ENCODE results near the gene LIPG. TPM values are rescaled to one million over a fixed set of nuclear protein-coding genes. Genes with fewer than 3 reads are reported as not detected.

LIPG gene
- total and polyA plus RNA-seq, 8 donors = 0.39 to 8.2 (median 1.1) TPM

DNA sequence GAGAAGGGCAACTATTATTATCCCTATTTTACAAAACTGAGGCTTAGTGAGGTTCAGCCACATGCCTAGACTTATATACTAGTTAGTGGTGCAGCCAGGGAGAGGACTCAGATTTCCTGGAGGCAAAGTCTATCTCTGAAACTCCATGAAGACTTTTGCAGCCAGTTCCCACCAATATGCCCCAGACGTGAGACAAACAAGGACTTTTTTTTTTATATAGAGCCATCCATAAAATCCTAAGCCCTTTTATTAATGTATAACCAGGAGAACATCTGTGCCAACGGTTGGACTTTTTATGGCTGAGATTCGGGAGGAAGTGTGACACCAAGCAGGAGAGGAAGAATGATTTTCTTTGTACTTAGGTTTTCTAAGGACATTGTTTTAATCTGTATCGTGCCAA lies 29.9 kb downstream of the LIPG start:
- DNase-seq = no peak
- no peak overlapping the region for H3K4me3 ChIP-seq
- H3K36me3 ChIP-seq = no peaks in the 10 kb centered on the region
- no peaks in the 10 kb centered on the region for H3K27me3 ChIP-seq
- no peaks in the 10 kb centered on the region for H3K9me3 ChIP-seq
- TF ChIP-seq, protein P1, sequence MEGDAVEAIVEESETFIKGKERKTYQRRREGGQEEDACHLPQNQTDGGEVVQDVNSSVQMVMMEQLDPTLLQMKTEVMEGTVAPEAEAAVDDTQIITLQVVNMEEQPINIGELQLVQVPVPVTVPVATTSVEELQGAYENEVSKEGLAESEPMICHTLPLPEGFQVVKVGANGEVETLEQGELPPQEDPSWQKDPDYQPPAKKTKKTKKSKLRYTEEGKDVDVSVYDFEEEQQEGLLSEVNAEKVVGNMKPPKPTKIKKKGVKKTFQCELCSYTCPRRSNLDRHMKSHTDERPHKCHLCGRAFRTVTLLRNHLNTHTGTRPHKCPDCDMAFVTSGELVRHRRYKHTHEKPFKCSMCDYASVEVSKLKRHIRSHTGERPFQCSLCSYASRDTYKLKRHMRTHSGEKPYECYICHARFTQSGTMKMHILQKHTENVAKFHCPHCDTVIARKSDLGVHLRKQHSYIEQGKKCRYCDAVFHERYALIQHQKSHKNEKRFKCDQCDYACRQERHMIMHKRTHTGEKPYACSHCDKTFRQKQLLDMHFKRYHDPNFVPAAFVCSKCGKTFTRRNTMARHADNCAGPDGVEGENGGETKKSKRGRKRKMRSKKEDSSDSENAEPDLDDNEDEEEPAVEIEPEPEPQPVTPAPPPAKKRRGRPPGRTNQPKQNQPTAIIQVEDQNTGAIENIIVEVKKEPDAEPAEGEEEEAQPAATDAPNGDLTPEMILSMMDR (IDR thresholded peaks at IDR 0.05) = no peak
- H3K4me1 ChIP-seq = peaks cover 0 to 14% (median 0%) of the 10 kb centered on the region in 3 donors
- 10 to 12% methylated on average over 4 of the region's 4 CpGs for WGBS, 2 donors
- peak in 3 of 4 donors; percentile 70 to 77 (median 74) for ATAC-seq
- H3K27ac ChIP-seq = no peak overlapping the region
- intact Hi-C loops (cut with DNase I) = no loop called here
- FAIRE-seq = peak; percentile 80

DNA sequence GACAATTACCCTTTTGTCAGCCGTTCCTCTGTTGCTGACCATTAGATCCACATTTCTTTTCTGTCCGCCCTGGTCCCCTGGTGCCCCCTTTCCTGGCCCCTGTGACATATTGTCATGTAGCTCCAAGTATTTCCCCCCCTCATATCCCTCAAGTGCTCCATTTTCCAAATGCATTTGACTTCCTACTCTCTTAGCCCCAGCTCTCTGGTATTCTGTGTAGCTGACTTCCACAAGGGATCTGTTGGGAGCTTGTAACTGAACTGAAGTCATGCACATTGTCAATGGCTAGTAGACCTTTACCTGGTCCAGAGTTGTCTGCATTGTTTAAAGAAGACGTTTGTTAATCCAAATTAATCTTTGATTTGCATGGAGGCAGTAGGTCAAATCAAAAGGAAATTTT lies 34.8 kb downstream of the LIPG start:
- intact Hi-C loops (cut with DNase I) = no loop called here
- 64 to 75% methylated on average over 3 of the region's 3 CpGs for WGBS, 2 donors
- Histone ChIP-seq H3K9me3 (no peaks in the 10 kb centered on the region), H3K4me1 (peaks cover 0 to 7% (median 0%) of the 10 kb centered on the region in 3 donors), H3K36me3 (no peaks in the 10 kb centered on the region), H3K27me3 (no peaks in the 10 kb centered on the region), H3K4me3 (no peak overlapping the region), H3K27ac (no peak overlapping the region)
- no peak for ATAC-seq
- TF ChIP-seq, protein P1 (IDR thresholded peaks at IDR 0.05) = no peak
- no peak for FAIRE-seq
- DNase-seq = no peak

DNA sequence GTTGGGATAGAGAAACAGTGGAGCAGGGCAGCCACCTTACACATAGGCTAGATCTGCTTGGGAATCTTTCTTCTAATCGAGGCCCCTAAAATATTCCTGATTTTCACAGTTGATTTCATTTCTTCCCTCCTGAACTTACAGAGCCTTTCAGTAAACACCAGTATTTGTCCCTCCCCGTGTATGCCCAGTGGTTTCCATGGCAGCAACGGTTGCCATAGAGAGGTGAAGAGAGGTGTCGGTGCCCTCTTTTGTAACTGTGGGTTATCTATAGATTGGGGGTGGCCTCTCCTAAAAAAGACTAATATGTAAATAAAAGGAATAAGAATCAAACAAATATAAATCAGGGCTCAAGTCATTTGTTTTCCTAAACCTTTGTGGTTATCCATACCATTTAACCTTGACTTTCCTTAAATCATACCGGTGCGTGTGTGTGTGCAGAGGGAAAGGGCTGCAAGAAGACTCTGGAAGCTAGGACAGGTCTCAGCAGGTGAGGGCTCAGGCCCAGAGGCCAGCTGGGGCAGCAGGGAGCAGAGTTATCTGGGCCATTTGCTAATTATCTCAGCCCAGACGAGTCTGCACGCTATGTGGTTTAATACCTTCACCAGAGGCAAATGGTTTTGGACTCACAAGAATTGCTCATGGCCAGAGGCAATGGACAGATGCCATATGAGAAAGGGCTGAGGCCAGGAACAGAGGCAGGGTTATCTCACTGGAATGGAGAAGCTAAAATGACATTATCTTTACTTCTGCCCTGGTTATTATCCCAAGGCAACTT lies 35.5 kb downstream of the LIPG start:
- TF ChIP-seq, protein P1 (IDR thresholded peaks at IDR 0.05) = no peak
- WGBS, 2 donors = 53 to 55% methylated on average over 8 of the region's 8 CpGs
- H3K36me3 ChIP-seq = no peaks in the 10 kb centered on the region
- H3K9me3 ChIP-seq = no peaks in the 10 kb centered on the region
- no peak overlapping the region for H3K27ac ChIP-seq
- H3K27me3 ChIP-seq = no peaks in the 10 kb centered on the region
- intact Hi-C loops (cut with DNase I) = no loop called here
- H3K4me3 ChIP-seq = no peak overlapping the region
- DNase-seq = no peak
- peak in 2 of 4 donors; percentile 56 to 62 for ATAC-seq
- peaks cover 0 to 2% (median 0%) of the 10 kb centered on the region in 3 donors for H3K4me1 ChIP-seq
- FAIRE-seq = no peak

DNA sequence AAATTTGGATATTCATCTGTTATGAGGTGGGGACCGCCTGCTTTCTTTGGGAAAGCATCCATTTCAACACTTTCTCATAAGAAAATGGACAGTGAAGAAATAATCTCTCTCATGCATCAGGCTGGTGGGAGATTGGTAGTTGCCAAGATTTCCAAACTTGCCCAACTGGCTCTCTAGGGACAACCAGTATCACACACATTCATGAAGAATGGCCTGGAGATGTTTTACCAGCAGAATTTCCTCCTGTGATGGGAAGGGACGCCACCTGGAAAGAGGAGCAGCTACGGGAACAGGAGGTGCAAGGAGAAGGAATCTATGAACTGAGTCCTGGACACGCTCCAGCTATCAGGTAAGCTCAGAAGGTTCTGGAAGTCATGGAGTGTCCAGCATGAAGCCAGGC lies 39.4 kb downstream of the LIPG start:
- 92 to 95% methylated on average over 4 of the region's 4 CpGs for WGBS, 2 donors
- H3K36me3 ChIP-seq = no peaks in the 10 kb centered on the region
- DNase-seq = no peak
- FAIRE-seq = no peak
- no peak overlapping the region for H3K27ac ChIP-seq
- no peaks in the 10 kb centered on the region for H3K4me1 ChIP-seq
- TF ChIP-seq, protein P1 (IDR thresholded peaks at IDR 0.05) = no peak
- H3K4me3 ChIP-seq = no peak overlapping the region
- ATAC-seq = no peak
- intact Hi-C loops (cut with DNase I) = no loop called here
- no peaks in the 10 kb centered on the region for H3K27me3 ChIP-seq
- H3K9me3 ChIP-seq = no peaks in the 10 kb centered on the region
